Activated T-helper 1 cell treated with anti-CD3 and anti-CD28 coated beads, Interleukin-12 subunit alpha, Interleukin-12 subunit beta, Interleukin-2, Interleukin-4 antibody, amounts not matched to agents 30 ng/mL and 10 ng/mL and 1 ng/mL, durations not matched to agents 14 hours and 24 hours and 36 hours (primary cell): ENCODE results near the gene NPBWR2. TPM values are rescaled to one million over a fixed set of nuclear protein-coding genes. Genes with fewer than 3 reads are reported as not detected.

ENCODE experiments used
- DNase-seq: peaks from one replicate; pipeline ENCODE4 v3.0.0; 2021; ENCODE audit warnings: low spot score
- H3K27ac Mint-ChIP-seq: one replicate; pipeline ENCODE4 v1.8.0; 2021; ENCODE audit warnings: mild to moderate bottlenecking, mixed read lengths
- H3K27me3 Mint-ChIP-seq: one replicate; pipeline ENCODE4 v1.8.0; 2022; ENCODE audit warnings: mild to moderate bottlenecking, moderate library complexity, mixed read lengths; ENCODE audit not compliant: insufficient read depth
- H3K36me3 Mint-ChIP-seq: one replicate; pipeline ENCODE4 v1.8.0; 2021; ENCODE audit warnings: low read depth, mixed read lengths
- H3K4me1 Mint-ChIP-seq: one replicate; pipeline ENCODE4 v1.8.0; 2021; ENCODE audit warnings: low read depth, mixed read lengths
- H3K4me3 Mint-ChIP-seq: one replicate; pipeline ENCODE4 v1.8.0; 2021; ENCODE audit warnings: mild to moderate bottlenecking, moderate library complexity, mixed read lengths
- H3K9me3 Mint-ChIP-seq: one replicate; pipeline ENCODE4 v1.8.0; 2021; ENCODE audit warnings: mixed read lengths
- intact Hi-C: fragments of 100-400 bp; cut with micrococcal nuclease; formaldehyde crosslinking; loops from one replicate; pipeline ENCODE4 v1.15.1; 2024
- total RNA-seq: library from RNA; stranded (reverse); gene quantifications from 2 replicates; pipeline ENCODE4 v1.2.3, GENCODE V29; 2022

Gene NPBWR2, protein sequence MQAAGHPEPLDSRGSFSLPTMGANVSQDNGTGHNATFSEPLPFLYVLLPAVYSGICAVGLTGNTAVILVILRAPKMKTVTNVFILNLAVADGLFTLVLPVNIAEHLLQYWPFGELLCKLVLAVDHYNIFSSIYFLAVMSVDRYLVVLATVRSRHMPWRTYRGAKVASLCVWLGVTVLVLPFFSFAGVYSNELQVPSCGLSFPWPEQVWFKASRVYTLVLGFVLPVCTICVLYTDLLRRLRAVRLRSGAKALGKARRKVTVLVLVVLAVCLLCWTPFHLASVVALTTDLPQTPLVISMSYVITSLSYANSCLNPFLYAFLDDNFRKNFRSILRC
- total RNA-seq, result not detected in 2 replicates

DNA sequence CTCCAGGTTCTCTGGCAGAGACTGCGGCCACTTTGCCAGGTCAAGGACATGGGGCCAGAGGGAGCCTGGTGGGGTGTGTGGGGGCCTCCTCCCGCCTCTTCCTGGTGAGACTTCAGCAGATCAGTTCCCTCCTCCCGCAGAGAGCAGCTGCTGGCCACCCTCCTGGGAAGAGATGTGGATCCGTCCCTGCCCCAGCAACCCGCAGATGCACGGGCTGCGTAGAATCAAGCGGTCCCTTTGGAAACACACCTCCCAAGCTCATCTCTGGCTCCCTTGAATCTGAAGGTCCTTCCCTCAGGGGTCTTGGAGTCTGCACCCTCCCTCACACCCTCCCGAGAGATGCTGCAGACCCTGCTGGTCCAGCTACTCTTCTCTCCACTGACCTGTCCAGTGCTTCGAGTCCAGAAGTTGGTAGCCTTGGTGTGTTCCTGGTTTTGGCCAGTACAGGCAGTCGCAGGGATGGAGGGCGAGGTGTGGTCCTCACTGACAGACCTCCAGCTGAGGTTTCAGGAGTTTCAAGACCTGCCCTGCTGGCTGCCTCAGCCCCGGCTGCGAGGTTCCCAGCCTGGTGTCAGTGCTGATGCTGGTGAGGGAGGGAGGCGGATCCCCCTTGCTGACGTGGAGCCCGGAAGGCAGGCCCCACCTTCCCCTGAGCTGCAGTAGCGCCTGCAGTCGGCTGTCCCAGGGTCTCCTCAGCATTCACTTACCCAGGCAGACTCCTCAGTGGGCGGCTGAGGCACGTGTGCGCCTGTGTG is at the start of gene NPBWR2:
TSS of gene NPBWR2 (minus strand) at position 585 of the 755 bp plus-strand sequence. CDS start 734 bp downstream, outside the sequence.
- no peak for DNase-seq
- intact Hi-C loops, result no loop called here
- H3K9me3 Mint-ChIP-seq, result no peaks in the 10 kb centered on the region

DNA sequence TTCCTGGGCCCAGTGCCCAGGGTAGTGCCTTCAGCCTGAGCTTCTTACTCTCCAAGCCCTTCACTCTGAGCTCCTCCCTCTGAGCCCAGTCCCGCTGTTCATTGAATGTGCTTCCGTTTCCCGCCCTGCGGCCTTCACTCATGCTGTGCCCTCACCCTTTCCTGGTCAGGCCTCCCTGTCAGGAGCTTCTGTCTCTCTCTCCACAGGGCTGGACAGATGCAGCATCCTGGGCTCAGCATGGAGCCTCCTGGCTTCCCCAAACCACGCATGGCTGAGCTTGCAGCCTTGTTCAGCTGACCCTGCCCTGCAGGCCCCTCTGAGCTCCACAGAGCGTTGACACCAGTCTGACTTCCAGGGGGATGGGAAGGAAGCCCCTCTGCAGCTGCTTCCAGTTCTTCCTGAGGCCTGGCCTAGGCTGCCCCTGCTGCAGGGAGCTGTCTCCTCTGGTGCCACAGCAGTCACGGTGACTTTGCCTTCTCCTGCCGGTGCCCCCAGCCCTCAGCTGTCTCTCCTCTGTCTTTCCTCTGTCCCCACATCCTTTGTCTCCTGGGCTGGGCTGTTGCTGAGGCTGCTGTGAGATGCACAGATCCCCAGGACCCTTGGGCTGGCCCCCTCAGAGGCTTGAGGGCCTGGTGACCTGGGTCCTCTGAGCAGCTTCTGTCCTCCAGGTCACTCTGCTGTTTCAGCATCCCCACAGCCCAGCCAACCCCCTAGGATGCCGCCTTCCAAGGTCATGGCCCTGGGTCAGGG is 48.9 kb upstream of the NPBWR2 start:
- Mint-ChIP-seq H3K36me3 (no peaks in the 10 kb centered on the region), H3K9me3 (no peaks in the 10 kb centered on the region), H3K4me1 (no peaks in the 10 kb centered on the region)

More for the DNA sequence above, at the start of gene NPBWR2:
- H3K4me1 Mint-ChIP-seq, result no peaks in the 10 kb centered on the region
- H3K4me3 Mint-ChIP-seq, result no peak within 1 kb of the TSS
- H3K36me3 Mint-ChIP-seq, result no peaks in the 10 kb centered on the region
- H3K27ac Mint-ChIP-seq, result no peak within 1 kb of the TSS
- H3K27me3 Mint-ChIP-seq, result peaks cover 13% of the 10 kb centered on the region

DNA sequence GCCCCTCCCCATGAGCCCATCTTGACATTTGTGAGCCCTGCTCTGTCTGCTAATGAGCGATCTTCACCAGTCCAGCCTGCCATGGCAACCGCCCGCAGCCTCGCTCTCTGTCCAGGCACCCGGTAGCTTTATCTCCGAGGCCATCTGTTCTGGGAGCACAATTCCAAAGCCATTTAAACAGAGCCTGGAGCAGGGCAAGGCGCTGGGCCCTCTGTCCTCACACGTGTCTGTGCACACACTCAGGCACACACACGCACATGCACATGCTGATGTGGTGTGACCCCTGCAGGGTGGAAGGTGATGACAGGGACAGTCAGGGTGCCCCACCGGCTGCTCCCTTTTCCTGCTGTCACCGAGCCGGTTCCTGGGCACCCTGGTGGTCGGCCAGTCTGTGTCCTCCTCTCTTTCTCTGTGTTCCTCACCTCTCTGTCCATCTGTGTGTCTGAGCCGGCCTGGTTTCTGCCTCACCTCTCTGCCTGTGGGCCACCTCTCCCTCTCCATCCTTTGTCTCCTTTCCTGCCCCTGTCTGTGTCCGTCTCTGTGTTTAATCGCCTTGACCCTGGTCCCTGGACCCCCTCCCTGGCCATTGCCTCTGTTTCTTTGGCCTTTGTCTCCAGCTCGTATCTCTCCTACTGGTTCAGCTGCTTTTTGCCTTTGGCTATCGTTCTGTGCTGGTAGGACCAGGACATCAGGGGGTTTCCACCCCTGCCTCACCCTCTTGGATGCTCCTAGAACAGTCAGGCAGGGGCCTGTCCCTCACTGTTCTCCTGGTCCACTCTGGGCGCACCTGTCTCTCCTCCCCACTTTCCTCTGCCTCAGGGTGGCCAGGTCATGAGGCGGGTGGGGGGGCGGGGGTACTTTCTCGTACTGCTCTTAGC is 48.1 kb upstream of the NPBWR2 start:
- H3K27ac Mint-ChIP-seq, result no peak overlapping the region
- H3K36me3 Mint-ChIP-seq, result no peaks in the 10 kb centered on the region
- DNase-seq, result no peak
- no peaks in the 10 kb centered on the region for H3K9me3 Mint-ChIP-seq
- H3K4me3 Mint-ChIP-seq, result no peak overlapping the region
- no peaks in the 10 kb centered on the region for H3K4me1 Mint-ChIP-seq
- intact Hi-C loops, result no loop called here
- peaks cover 2% of the 10 kb centered on the region for H3K27me3 Mint-ChIP-seq

More for the DNA sequence above, 48.9 kb upstream of the NPBWR2 start:
- Mint-ChIP-seq H3K27ac (no peak overlapping the region), H3K27me3 (peaks cover 6% of the 10 kb centered on the region), H3K4me3 (no peak overlapping the region)
- intact Hi-C loops, result no loop called here
- DNase-seq, result no peak

DNA sequence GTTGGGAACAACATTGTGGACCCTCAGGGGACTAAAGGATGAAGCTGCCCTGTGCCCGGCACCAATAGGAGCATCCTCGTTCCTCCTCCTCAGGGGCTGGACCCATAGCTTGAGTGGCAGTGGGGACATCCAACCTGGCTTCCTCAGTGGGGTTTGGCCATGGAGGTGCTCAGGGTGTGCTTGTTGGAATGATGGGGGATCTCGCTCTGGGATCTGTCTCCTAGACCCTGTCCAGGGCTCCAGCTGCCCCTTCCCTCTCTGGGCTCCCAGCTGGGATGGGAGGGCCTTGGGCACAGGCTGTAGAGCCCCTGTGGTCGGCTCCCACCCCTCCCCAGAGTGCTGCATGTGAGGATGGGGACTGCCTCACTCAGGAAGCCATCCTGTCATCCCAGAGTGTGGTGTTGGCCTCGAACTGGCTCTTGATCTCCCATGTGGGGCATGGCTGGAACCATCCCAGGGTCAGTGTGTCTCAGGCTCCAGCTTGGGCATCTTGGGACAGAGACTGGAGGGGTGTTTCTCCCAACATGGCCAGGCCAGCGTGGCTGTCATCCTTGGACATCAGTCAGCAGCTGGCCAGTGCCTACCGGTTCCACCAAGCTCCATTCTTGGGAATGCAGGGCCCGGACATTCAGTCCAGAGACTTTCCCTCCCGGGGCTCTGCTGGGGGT is 47.4 kb upstream of the NPBWR2 start:
- H3K36me3 Mint-ChIP-seq, result no peaks in the 10 kb centered on the region
- H3K27ac Mint-ChIP-seq, result no peak overlapping the region
- no peak for DNase-seq
- no peaks in the 10 kb centered on the region for H3K27me3 Mint-ChIP-seq
- no peaks in the 10 kb centered on the region for H3K9me3 Mint-ChIP-seq
- intact Hi-C loops, result no loop called here
- no peak overlapping the region for H3K4me3 Mint-ChIP-seq
- no peaks in the 10 kb centered on the region for H3K4me1 Mint-ChIP-seq

DNA sequence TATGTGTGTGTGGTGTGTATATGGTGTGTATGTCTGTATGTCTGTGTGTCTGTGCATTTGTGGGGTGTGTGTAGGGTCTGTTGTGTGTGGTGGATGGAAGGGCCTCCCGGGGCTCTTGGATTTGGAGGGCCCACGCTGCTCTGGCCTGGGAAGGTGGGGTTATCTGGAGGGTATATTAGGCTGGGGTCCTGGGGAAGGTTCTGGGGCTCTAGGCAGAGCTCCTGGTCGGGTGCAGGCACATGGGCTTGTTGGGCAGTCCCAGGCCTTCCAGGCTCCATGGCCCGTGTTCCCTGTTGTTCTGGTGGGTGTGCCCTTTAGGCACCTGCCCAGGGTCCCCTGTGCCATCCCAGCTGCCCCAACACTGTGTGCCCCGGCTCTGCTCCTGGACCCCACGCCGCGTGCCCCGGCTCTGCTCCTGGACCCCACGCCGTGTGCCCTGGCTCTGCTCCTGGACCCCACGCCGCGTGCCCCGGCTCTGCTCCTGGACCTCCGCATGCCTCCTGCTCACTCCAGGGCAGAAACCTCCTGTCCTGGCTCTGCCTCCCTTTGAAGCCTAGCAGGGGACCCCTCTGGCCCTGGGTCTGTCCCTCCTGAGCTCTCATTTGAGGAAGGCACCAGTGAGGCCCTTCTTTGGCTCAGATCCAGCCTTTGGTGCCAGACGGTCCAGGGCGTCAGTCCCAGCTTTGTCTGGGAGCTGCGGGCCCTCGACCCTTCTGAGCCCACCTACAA is 46.7 kb upstream of the NPBWR2 start:
- H3K36me3 Mint-ChIP-seq, result no peaks in the 10 kb centered on the region
- no peak overlapping the region for H3K27ac Mint-ChIP-seq
- no peak overlapping the region for H3K4me3 Mint-ChIP-seq
- DNase-seq, result no peak
- no peaks in the 10 kb centered on the region for H3K27me3 Mint-ChIP-seq
- no peaks in the 10 kb centered on the region for H3K4me1 Mint-ChIP-seq
- intact Hi-C loops, result no loop called here
- no peaks in the 10 kb centered on the region for H3K9me3 Mint-ChIP-seq

DNA sequence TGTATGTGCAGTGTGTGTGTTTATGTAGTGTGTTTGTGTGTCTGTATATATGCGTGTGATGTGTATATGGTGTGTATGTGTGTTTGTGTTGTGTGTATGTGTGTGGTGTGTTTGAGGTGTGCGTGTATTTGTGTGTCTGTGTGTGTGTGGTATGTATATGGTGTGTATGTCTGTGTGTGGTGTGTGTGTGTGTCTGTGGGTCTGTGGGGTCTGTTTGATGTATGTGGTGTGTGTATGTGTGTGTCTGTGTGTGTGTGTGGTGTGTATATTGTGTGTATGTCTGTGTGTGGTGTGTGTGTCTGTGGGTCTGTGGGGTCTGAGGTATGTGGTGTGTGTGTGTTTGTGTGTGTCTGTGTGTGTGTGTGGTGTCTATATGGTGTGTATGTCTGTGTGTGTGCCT is 46.0 kb upstream of the NPBWR2 start:
- no peak for DNase-seq
- Mint-ChIP-seq H3K4me3 (no peak overlapping the region), H3K4me1 (no peaks in the 10 kb centered on the region), H3K27me3 (no peaks in the 10 kb centered on the region), H3K9me3 (no peaks in the 10 kb centered on the region), H3K27ac (no peak overlapping the region), H3K36me3 (no peaks in the 10 kb centered on the region)
- intact Hi-C loops, result no loop called here

DNA sequence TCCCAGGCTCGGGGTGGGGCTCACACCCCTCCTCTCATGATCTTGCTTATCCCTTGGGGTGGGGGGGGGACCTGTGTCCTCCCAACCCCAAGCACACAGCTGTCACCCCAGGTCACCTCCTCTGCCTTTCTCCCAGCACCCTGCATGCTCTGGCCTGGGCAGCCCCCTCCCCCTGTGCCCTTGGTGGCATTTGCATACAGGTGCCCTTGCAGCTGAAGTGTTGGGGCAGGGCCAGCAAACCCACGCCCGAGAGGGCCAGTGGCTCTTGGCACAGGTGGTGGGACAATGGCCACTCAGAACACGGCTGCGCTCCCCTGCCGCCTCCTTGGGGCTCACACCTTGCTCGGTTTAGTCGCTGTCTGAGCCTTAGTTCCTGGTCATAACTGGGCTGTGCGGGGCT is 45.5 kb upstream of the NPBWR2 start:
- no peak for DNase-seq
- no peak overlapping the region for H3K4me3 Mint-ChIP-seq
- no peaks in the 10 kb centered on the region for H3K9me3 Mint-ChIP-seq
- no peaks in the 10 kb centered on the region for H3K36me3 Mint-ChIP-seq
- H3K4me1 Mint-ChIP-seq, result no peaks in the 10 kb centered on the region
- no peak overlapping the region for H3K27ac Mint-ChIP-seq
- intact Hi-C loops, result no loop called here
- H3K27me3 Mint-ChIP-seq, result no peaks in the 10 kb centered on the region

DNA sequence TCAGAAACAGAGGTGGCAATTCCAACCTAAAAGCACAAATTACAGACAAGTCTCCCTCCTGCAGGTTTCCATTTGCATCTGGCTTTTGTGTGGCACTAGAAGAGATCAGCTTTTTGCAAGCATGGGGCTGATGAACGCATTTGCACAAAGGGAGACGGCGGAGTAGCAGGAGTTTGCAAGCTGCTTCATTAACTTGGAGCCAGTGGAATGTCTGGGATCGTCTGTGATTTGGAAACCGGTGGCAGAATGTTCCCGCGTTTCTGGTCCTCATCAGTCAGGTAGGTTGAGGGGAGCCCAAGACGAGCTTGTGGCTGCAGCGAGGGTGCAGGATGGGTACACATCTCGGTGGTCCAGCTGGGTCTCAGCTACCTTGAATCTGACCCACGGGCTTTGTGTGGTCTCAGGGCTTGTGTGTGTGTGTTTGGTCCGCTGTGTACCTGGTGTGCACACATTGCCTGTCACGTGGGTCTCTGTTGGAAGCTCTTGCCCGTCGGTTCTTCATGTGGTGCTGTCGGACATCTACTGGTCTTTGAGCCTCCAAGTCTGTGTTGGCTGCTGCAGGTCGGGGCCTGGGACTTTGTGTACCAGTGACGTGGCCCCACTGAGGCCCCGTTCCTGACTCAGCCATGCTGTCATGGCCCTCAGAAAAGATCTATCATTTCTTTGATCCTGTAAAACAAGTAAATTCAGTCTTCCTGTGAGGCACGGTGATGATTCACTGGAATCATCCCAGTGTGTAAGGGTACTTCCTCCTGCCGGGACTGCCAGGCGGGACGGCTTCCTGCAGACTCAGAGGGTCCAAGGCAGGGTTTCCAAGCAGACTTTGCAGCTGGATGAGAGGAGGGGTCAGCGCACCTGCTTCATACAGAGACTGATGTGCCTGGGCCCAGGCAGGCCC is 44.5 kb upstream of the NPBWR2 start:
- DNase-seq, result no peak
- Mint-ChIP-seq H3K27me3 (no peaks in the 10 kb centered on the region), H3K27ac (no peak overlapping the region), H3K4me1 (no peaks in the 10 kb centered on the region), H3K9me3 (no peaks in the 10 kb centered on the region), H3K4me3 (no peak overlapping the region), H3K36me3 (no peaks in the 10 kb centered on the region)
- intact Hi-C loops, result no loop called here

DNA sequence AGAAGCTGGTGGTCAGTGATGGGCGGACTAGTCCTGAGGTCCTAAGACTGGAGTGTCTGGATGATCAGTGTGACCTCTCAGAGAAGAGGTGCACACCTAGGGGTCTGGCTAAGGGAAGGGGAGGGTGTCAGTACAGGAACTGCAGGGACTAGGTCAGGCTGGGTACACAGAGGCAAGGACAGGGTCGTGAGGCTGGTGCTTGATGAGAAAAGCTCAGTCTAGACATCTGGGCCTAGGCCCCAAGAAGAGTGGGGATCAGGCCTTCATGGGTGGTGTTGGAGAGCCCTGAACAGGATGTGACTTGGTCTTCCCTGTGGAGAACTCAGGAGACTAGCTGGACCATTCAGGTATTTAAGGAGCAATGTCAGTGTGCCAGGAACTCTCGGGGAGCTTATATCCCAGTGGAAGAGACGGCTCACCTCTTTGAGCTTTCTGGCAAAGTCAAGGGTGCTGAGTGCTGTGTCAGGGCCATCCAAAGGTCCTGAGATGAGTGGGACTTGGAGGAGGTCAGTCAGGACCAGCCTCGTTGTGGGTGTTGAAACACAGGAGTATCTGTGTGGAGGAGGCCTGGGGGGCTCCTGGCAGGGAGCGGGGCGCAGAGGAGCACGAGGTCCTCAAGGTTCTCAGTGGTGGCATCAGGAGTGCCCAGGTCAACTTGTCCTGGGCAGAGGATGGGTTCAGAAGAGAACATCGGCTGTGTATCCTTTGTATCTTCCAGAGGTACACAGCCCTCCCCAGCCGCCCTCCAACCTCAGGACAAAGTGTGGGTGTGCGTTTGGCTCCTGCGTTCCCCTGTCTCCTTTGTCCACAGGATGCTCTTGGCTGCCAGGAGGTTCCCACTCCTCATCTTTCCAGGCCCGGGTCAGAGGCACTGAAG is 43.6 kb upstream of the NPBWR2 start:
- H3K9me3 Mint-ChIP-seq, result no peaks in the 10 kb centered on the region

DNA sequence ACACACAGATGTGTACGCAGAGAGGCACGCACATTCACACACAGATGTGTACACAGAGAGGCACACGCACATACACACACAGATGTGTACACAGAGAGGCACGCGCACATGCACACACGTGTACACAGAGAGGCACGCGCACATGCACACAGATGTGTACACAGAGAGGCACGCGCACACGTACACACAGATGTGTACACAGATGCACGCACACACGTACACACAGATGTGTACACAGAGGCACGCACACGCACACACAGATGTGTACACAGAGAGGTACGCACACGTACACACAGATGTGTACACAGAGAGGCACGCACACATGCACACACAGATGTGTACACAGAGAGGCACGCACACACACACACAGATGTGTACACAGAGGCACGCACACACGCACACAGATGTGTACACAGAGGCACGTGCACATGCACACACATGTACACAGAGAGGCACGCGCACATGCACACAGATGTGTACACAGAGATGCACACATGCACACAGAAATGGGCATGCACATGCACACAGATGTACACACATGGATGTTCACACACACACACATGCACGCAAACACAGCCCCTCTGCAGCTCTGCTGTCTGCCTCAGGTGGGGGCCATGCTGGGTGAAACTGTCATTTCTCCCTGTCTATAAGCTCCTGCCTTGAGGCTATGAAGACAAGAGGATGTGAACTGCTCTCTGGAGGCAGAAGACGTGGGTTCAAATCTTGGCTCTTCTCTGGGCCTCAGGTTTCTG is 42.6 kb upstream of the NPBWR2 start:
- H3K4me1 Mint-ChIP-seq, result no peaks in the 10 kb centered on the region
- H3K4me3 Mint-ChIP-seq, result no peak overlapping the region
- intact Hi-C loops, result no loop called here
- no peak for DNase-seq
- no peaks in the 10 kb centered on the region for H3K27me3 Mint-ChIP-seq
- H3K9me3 Mint-ChIP-seq, result peaks cover 4% of the 10 kb centered on the region
- no peaks in the 10 kb centered on the region for H3K36me3 Mint-ChIP-seq
- no peak overlapping the region for H3K27ac Mint-ChIP-seq

More for the DNA sequence above, 43.6 kb upstream of the NPBWR2 start:
- intact Hi-C loops, result no loop called here
- DNase-seq, result no peak
- H3K4me1 Mint-ChIP-seq, result no peaks in the 10 kb centered on the region
- no peak overlapping the region for H3K27ac Mint-ChIP-seq
- no peaks in the 10 kb centered on the region for H3K27me3 Mint-ChIP-seq
- no peaks in the 10 kb centered on the region for H3K36me3 Mint-ChIP-seq
- H3K4me3 Mint-ChIP-seq, result no peak overlapping the region
